Breast epithelium (tissue), 4 donors: ENCODE results near the gene BRIP1. TPM values are rescaled to one million over a fixed set of nuclear protein-coding genes. Genes with fewer than 3 reads are reported as not detected.

Experiments used
- DNase-seq, 2 donors: peaks; one replicate each; pipeline ENCODE4 v3.0.0-alpha.2; 2019; ENCODE audit warnings: low spot score in 2 of 2
- H3K27ac ChIP-seq, 2 donors: fragments of 200-600 bp; sonication (generic) in 1 of 2; one replicate each; pipeline ENCODE4 v1.5.1; 2016 to 2019; ENCODE audit warnings: mild to moderate bottlenecking in 1 of 2
- H3K27me3 ChIP-seq, 2 donors: fragments of 200-600 bp; sonication (generic) in 1 of 2; one replicate each; pipeline versions ENCODE4 v1.5.1 to v1.6.0; 2017 to 2019; ENCODE audit warnings: control low read depth in 1 of 2, mild to moderate bottlenecking in 1 of 2
- H3K36me3 ChIP-seq: fragments of 200-600 bp; one replicate; pipeline ENCODE4 v1.5.1; 2019
- H3K4me1 ChIP-seq, 2 donors: fragments of 200-600 bp; sonication (generic); one replicate each; pipeline ENCODE4 v1.5.1; 2016 to 2019; ENCODE audit warnings: control low read depth in 1 of 2
- H3K4me3 ChIP-seq, 3 donors: fragments of 200-600 bp; sonication (generic); 1 replicate in 2 of 3; 2 replicates in 1 of 3; pipeline ENCODE4 v1.5.1; 2016 to 2019; ENCODE audit warnings: mild to moderate bottlenecking in 3 of 3, moderate library complexity in 2 of 3
- H3K9me3 ChIP-seq, 2 donors: fragments of 200-600 bp; sonication (generic) in 1 of 2; one replicate each; pipeline ENCODE4 v1.5.1; 2016 to 2019; ENCODE audit warnings: control low read depth in 1 of 2
- POLR2A ChIP-seq: fragments of 450-650 bp; IDR thresholded peaks from one replicate; pipeline ENCODE4 v1.6.1; 2016; ENCODE audit warnings: antibody characterized with exemption, mild to moderate bottlenecking, moderate library complexity
- POLR2AphosphoS5 ChIP-seq, 3 donors: sonication (generic); formaldehyde crosslinking; IDR thresholded peaks; one replicate each; pipeline ENCODE4 v1.6.1; 2017; ENCODE audit warnings: antibody characterized with exemption in 3 of 3
- intact Hi-C: fragments of 100-400 bp; cut with DNase I; formaldehyde crosslinking; loops from one replicate; pipeline ENCODE4 v1.15.1; 2023; ENCODE audit warnings: low total_unique reads
- total RNA-seq, 3 donors: library from RNA; depleted of rRNA; stranded (reverse); fragments of >200 nt; gene quantifications; one replicate each; pipeline ENCODE4 v1.1.0, GENCODE V29; 2016
- TF ChIP-seq, protein P1 (sequence below), 3 donors: fragments of 450-650 bp; IDR thresholded peaks; one replicate each; pipeline ENCODE4 v1.5.1; 2016 to 2017; ENCODE audit warnings: antibody characterized with exemption in 3 of 3, mild to moderate bottlenecking in 3 of 3, moderate library complexity in 3 of 3

The BRIP1 gene
- total RNA-seq, 3 donors from 2014 or later = 0.33 to 1.0 (median 0.48) TPM

DNA sequence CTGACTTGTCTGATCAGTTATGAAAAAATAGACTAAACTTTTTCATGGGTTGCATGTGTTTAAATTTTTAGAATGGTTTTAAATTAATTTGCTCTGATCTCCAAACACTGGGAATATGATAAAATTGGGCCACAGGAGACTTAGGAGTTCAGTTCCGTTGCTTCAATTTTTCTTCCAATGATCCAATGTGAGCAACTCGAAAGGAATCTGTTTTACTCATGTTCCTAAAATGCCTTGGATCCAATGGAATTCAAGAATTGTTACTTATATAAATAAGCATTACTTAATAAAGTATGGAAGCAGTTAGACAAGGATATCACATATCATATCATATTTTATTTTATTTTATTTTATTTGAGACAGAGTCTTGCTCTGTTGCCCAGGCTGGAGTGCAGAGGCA, 216.3 kb downstream of the BRIP1 start:
- no peak overlapping the region for H3K27ac ChIP-seq
- H3K27me3 ChIP-seq = no peaks in the 10 kb centered on the region
- H3K36me3 ChIP-seq = no peaks in the 10 kb centered on the region
- no peaks in the 10 kb centered on the region for H3K4me1 ChIP-seq
- TF ChIP-seq POLR2AphosphoS5 (IDR thresholded peaks at IDR 0.05) (no peak), POLR2A (no peak)
- TF ChIP-seq, protein P1, sequence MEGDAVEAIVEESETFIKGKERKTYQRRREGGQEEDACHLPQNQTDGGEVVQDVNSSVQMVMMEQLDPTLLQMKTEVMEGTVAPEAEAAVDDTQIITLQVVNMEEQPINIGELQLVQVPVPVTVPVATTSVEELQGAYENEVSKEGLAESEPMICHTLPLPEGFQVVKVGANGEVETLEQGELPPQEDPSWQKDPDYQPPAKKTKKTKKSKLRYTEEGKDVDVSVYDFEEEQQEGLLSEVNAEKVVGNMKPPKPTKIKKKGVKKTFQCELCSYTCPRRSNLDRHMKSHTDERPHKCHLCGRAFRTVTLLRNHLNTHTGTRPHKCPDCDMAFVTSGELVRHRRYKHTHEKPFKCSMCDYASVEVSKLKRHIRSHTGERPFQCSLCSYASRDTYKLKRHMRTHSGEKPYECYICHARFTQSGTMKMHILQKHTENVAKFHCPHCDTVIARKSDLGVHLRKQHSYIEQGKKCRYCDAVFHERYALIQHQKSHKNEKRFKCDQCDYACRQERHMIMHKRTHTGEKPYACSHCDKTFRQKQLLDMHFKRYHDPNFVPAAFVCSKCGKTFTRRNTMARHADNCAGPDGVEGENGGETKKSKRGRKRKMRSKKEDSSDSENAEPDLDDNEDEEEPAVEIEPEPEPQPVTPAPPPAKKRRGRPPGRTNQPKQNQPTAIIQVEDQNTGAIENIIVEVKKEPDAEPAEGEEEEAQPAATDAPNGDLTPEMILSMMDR (IDR thresholded peaks at IDR 0.05) = no peak
- intact Hi-C loops = no loop called here
- H3K4me3 ChIP-seq = no peak overlapping the region
- H3K9me3 ChIP-seq = peaks cover 6 to 22% of the 10 kb centered on the region in 2 donors
- DNase-seq = no peak

DNA sequence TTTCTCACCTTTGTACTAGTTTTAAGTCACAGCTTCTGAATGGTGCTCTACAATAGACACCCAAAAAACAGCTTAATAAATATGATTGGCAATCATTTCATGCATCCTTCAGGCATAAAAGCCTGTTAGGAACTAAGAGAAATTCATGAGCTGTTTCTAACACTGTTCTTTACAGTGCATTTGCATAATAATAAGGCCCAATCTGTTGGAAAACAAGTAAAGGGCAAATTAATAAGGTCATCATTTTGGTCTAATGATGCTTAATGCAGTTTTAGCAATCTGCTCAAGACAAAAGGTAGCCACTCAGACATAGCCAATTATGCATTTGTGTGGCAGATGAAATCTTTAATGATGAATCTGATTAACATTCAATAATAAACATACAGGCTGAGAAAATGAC, 216.8 kb downstream of the BRIP1 start:
- no peak for DNase-seq
- H3K27ac ChIP-seq = no peak overlapping the region

DNA sequence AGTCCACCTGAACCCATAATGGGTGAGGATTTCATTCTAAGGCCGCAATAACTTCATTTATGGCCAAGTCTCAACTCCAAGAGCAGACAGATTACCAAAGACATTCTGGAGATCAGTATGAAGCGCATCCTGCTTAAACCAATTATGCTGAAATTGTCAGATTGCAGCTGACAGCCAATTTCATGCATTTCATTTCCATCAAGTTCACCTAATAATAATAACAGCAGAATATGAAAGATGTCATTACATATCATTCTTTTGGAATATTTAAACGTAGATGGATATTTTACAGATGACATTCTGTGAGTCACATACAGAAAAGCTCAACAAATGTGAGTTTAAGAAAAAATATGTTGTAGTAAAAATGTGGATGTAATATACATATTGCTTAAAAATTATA, 217.4 kb downstream of the BRIP1 start:
- peaks cover 4 to 13% of the 10 kb centered on the region in 2 donors for H3K9me3 ChIP-seq
- DNase-seq = no peak
- no peaks in the 10 kb centered on the region for H3K4me1 ChIP-seq
- TF ChIP-seq POLR2AphosphoS5 (IDR thresholded peaks at IDR 0.05) (no peak), POLR2A (no peak)
- TF ChIP-seq, protein P1 (IDR thresholded peaks at IDR 0.05) = no peak
- H3K27ac ChIP-seq = no peak overlapping the region
- intact Hi-C loops = no loop called here
- no peak overlapping the region for H3K4me3 ChIP-seq
- no peaks in the 10 kb centered on the region for H3K27me3 ChIP-seq
- H3K36me3 ChIP-seq = no peaks in the 10 kb centered on the region

More for the DNA sequence above, 216.8 kb downstream of the BRIP1 start:
- no peak overlapping the region for H3K4me3 ChIP-seq
- H3K4me1 ChIP-seq = no peaks in the 10 kb centered on the region
- peaks cover 4 to 19% of the 10 kb centered on the region in 2 donors for H3K9me3 ChIP-seq
- no peaks in the 10 kb centered on the region for H3K36me3 ChIP-seq
- intact Hi-C loops = no loop called here
- no peaks in the 10 kb centered on the region for H3K27me3 ChIP-seq
- TF ChIP-seq, protein P1 (IDR thresholded peaks at IDR 0.05) = no peak
- TF ChIP-seq POLR2A (no peak), POLR2AphosphoS5 (IDR thresholded peaks at IDR 0.05) (no peak)

DNA sequence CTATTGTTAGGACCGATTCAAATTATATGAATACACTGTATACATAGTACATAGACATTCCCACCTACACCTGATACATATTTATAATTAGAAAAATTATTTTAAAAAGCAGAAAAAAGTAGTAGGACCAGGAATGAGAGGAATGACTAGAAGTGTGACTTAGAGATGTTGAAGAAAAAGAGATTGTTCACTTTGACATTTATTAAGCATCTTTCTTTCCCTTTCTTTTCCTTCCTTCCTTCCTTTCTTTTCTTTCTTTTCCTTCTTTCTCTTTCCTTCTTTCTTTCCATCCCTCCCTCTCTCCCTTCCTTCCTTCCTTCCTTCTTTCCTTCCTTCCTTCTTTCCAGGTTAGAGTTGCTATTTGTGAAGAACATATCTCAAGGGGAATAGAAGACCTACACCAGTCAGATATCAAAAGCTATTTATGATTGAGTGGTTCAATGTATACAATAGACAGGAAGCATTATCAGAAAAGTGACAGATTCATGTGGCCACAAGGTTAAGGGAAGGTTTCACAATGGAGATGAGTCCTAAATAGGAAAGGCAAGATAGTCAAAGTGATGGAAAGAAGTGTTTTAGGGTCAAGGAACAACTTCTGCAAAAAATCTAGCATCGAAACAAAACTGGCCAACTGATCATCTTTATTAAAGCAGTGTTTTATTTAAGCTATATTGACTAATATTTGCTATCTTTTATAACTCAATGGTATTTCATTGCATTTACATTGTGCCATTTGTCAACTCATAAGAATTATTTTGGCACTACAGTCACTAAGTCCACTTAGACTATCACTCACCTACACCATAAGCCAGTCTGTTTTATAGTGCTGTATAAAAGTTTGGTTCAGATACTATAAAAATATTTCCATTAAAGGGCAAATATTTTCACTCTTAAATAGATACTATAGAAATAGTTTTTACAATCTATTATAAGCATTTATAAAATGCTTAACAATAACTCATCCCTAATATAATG, 218.2 kb downstream of the BRIP1 start:
- TF ChIP-seq, protein P1 (IDR thresholded peaks at IDR 0.05) = no peak
- TF ChIP-seq POLR2A (no peak), POLR2AphosphoS5 (IDR thresholded peaks at IDR 0.05) (no peak)
- no peak for DNase-seq

DNA sequence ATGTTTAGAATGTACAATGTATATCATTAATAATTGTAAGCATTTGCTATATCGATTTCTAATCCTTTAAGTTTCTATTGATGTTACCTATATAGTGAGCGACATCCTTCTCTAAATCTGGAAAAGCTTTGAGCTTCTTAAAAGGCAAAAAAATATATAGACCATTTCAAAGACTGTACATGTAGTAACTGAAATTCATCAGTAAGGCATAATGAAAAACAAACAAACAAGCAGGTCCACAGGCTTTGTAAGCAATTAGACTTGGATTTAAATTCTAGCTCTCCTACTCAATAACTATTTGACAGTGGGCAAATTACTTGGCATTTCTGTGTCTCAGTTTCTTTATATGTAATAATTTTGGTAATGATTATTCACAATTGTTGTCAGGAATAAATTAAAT, 220.6 kb downstream of the BRIP1 start:
- Histone ChIP-seq H3K27ac (no peak overlapping the region), H3K36me3 (no peaks in the 10 kb centered on the region), H3K4me1 (no peaks in the 10 kb centered on the region), H3K9me3 (no peaks in the 10 kb centered on the region), H3K27me3 (no peaks in the 10 kb centered on the region), H3K4me3 (no peak overlapping the region)
- intact Hi-C loops = no loop called here
- no peak for DNase-seq
- TF ChIP-seq, protein P1 (IDR thresholded peaks at IDR 0.05) = no peak
- no peak for TF ChIP-seq POLR2AphosphoS5 (IDR thresholded peaks at IDR 0.05)
- no peak for TF ChIP-seq POLR2A

More for the DNA sequence above, 218.2 kb downstream of the BRIP1 start:
- no peaks in the 10 kb centered on the region for H3K36me3 ChIP-seq
- intact Hi-C loops = no loop called here
- H3K4me3 ChIP-seq = no peak overlapping the region
- H3K27ac ChIP-seq = no peak overlapping the region
- H3K27me3 ChIP-seq = no peaks in the 10 kb centered on the region
- no peaks in the 10 kb centered on the region for H3K4me1 ChIP-seq
- peaks cover 0 to 9% of the 10 kb centered on the region in 2 donors for H3K9me3 ChIP-seq
